ENCODE data around the gene EIF3I.
A peak's percentile ranks its signal among the peaks of the same experiment; 100 is the strongest.

The EIF3I gene

GRCh38 chr1:32274646-32275340 is 52.6 kb downstream of the EIF3I start:
- H3K36me3 ChIP-seq (ENCODE audit: insufficient read depth, low read length) = peaks cover 47% of the 10 kb centered on the region
- peak overlapping the region; percentile 89 for H3K27ac ChIP-seq (ENCODE audit: low read depth, low read length, poor library complexity, severe bottlenecking)
- TF ChIP-seq EZH2 (IDR thresholded peaks at IDR 0.05; ENCODE audit: borderline replicate concordance, low read length) (no peak), CTCF (IDR thresholded peaks at IDR 0.05; ENCODE audit: low read length) (no peak)
- no peaks in the 10 kb centered on the region for H3K79me2 ChIP-seq (ENCODE audit: insufficient read depth, low read length)
- peak overlapping the region; percentile 93 for H3K4me2 ChIP-seq (ENCODE audit: low read length)
- H3K27me3 ChIP-seq (ENCODE audit: insufficient read depth, low read length) = no peaks in the 10 kb centered on the region
- H4K20me1 ChIP-seq (ENCODE audit: insufficient read depth, low read length) = no peaks in the 10 kb centered on the region
- H3K4me3 ChIP-seq (ENCODE audit: low read depth, low read length, poor library complexity, severe bottlenecking) = peak overlapping the region; percentile 68
- no peaks in the 10 kb centered on the region for H3K9me3 ChIP-seq (ENCODE audit: low read length)
- H2AFZ ChIP-seq (ENCODE audit: low read length) = no peak overlapping the region
- H3K9me2 ChIP-seq (ENCODE audit: low read depth, low read length) = no peaks in the 10 kb centered on the region
- H3K4me1 ChIP-seq (ENCODE audit: insufficient read depth, low read length, severe bottlenecking) = peaks cover 36% of the 10 kb centered on the region
- H3K9ac ChIP-seq (ENCODE audit: low read length) = peak overlapping the region; percentile 92
- 0 out of 2 replicates have a peak, but pooled peaks cover 2% of the 10 kb centered on the region for H3F3A ChIP-seq (ENCODE audit: insufficient read depth, low read length)

- Histone ChIP-seq H3K9me3 (ENCODE audit: low read length) (no peaks in the 10 kb centered on the region), H3K36me3 (ENCODE audit: insufficient read depth, low read length) (peaks cover 51% of the 10 kb centered on the region), H3K79me2 (ENCODE audit: insufficient read depth, low read length) (no peaks in the 10 kb centered on the region), H2AFZ (ENCODE audit: low read length) (no peak overlapping the region), H3K4me3 (ENCODE audit: low read depth, low read length, poor library complexity, severe bottlenecking) (peak overlapping the region; percentile 68), H3F3A (ENCODE audit: insufficient read depth, low read length) (no peaks in the 10 kb centered on the region), H3K27me3 (ENCODE audit: insufficient read depth, low read length) (no peaks in the 10 kb centered on the region), H3K9ac (ENCODE audit: low read length) (no peak overlapping the region), H3K4me2 (ENCODE audit: low read length) (no peak overlapping the region; the same call in 1 of the 2 replicates), H4K20me1 (ENCODE audit: insufficient read depth, low read length) (no peaks in the 10 kb centered on the region), H3K4me1 (ENCODE audit: insufficient read depth, low read length, severe bottlenecking) (peaks cover 36% of the 10 kb centered on the region), H3K27ac (ENCODE audit: low read depth, low read length, poor library complexity, severe bottlenecking) (no peak overlapping the region), H3K9me2 (ENCODE audit: low read depth, low read length) (no peaks in the 10 kb centered on the region)
- TF ChIP-seq CTCF (IDR thresholded peaks at IDR 0.05; ENCODE audit: low read length) (no peak), EZH2 (IDR thresholded peaks at IDR 0.05; ENCODE audit: borderline replicate concordance, low read length) (no peak)
These were observed 53.2 kb downstream of the EIF3I start for GRCh38 chr1:32275424-32275823.

- Histone ChIP-seq H3K36me3 (ENCODE audit: insufficient read depth, low read length) (peaks cover 59% of the 10 kb centered on the region), H4K20me1 (ENCODE audit: insufficient read depth, low read length) (no peaks in the 10 kb centered on the region), H3K4me3 (ENCODE audit: low read depth, low read length, poor library complexity, severe bottlenecking) (no peak overlapping the region), H3F3A (ENCODE audit: insufficient read depth, low read length) (no peaks in the 10 kb centered on the region), H3K27ac (ENCODE audit: low read depth, low read length, poor library complexity, severe bottlenecking) (no peak overlapping the region), H3K9ac (ENCODE audit: low read length) (no peak overlapping the region), H3K79me2 (ENCODE audit: insufficient read depth, low read length) (no peaks in the 10 kb centered on the region), H3K9me3 (ENCODE audit: low read length) (no peaks in the 10 kb centered on the region), H3K27me3 (ENCODE audit: insufficient read depth, low read length) (no peaks in the 10 kb centered on the region), H3K9me2 (ENCODE audit: low read depth, low read length) (no peaks in the 10 kb centered on the region), H2AFZ (ENCODE audit: low read length) (no peak overlapping the region), H3K4me2 (ENCODE audit: low read length) (no peak overlapping the region), H3K4me1 (ENCODE audit: insufficient read depth, low read length, severe bottlenecking) (peaks cover 36% of the 10 kb centered on the region)
- TF ChIP-seq EZH2 (IDR thresholded peaks at IDR 0.05; ENCODE audit: borderline replicate concordance, low read length) (no peak), CTCF (IDR thresholded peaks at IDR 0.05; ENCODE audit: low read length) (no peak)
These were observed 54.0 kb downstream of the EIF3I start for GRCh38 chr1:32276032-32276782.

Measured in OCI-LY1 (cell line).